B cell (primary cell): ENCODE data around the gene KIF18A. TPM values are rescaled to one million over a fixed set of nuclear protein-coding genes. Genes with fewer than 3 reads are reported as not detected.
"Not testable (repeated sequence)": the region's sequence is repeated elsewhere in the genome, so short reads cannot be mapped to it uniquely, and the experiment has no call there.

Experiments
- ATAC-seq: fragments of 200-7000 bp; cut with Tn5 transposase; one replicate; pipeline ENCODE4 v1.10.0; 2021; ENCODE audit warnings: low read depth, mild to moderate bottlenecking, moderate number of reproducible peaks, moderate library complexity
- CTCF ChIA-PET: fragments of 350-600 bp; sonication (Branson Sonifier 250); formaldehyde crosslinking; loops from one replicate; lab custom pipeline; 2021; ENCODE audit warnings: antibody characterized with exemption, inconsistent platforms; lab: Charles Lee
- POLR2A ChIA-PET: fragments of 350-600 bp; sonication (Branson Sonifier 250); formaldehyde crosslinking; loops from one replicate; lab custom pipeline; 2021; ENCODE audit warnings: antibody characterized with exemption; lab: Charles Lee
- DNase-seq: peaks from one replicate; pipeline ENCODE4 v3.0.0; 2013
- H2AFZ ChIP-seq: 2 replicates; pipeline ENCODE4 v1.6.1; 2012; ENCODE audit warnings: mild to moderate bottlenecking, low read depth, low read length; ENCODE audit not compliant: insufficient read depth, poor library complexity, severe bottlenecking
- H3K27ac ChIP-seq, 2 donors: 1 replicate in 1 of 2; 2 replicates in 1 of 2; pipeline ENCODE4 v1.5.1; 2012 to 2013; ENCODE audit warnings: low read length in 2 of 2, mild to moderate bottlenecking in 2 of 2, moderate library complexity in 1 of 2
- H3K27me3 ChIP-seq, 4 experiments: fragments of 200-600 bp in 1 of 4; sonication (generic) in 1 of 4; replicated peaks in 1 of 4; 1 replicate in 2 of 4; 2 replicates in 2 of 4; pipeline versions ENCODE4 v1.6.1 to v1.7.0; 2013 to 2016; ENCODE audit warnings: low read length in 3 of 4, mild to moderate bottlenecking in 2 of 4, mixed read lengths in 1 of 4, moderate library complexity in 1 of 4; ENCODE audit not compliant: insufficient read depth in 4 of 4, control insufficient read depth in 3 of 4; ENCODE audit errors: control extremely low read depth in 1 of 4
- H3K36me3 ChIP-seq, 2 experiments: replicated peaks in 1 of 2; 1 replicate in 1 of 2; 2 replicates in 1 of 2; pipeline versions ENCODE4 v1.6.1 to v1.7.1; 2013; ENCODE audit warnings: low read length in 1 of 2; ENCODE audit not compliant: insufficient read depth in 2 of 2, control insufficient read depth in 1 of 2; ENCODE audit errors: control extremely low read depth in 1 of 2, extremely low read depth in 1 of 2
- H3K4me1 ChIP-seq, 2 donors: fragments of 200-600 bp in 1 of 2; sonication (generic) in 1 of 2; 1 replicate in 1 of 2; 2 replicates in 1 of 2; pipeline versions ENCODE4 v1.5.1 to v1.6.1; 2013 to 2017; ENCODE audit warnings: low read length in 2 of 2; ENCODE audit not compliant: control insufficient read depth in 2 of 2, insufficient read depth in 2 of 2
- H3K4me2 ChIP-seq: replicated peaks from 2 replicates; pipeline ENCODE3; 2012; ENCODE audit warnings: mild to moderate bottlenecking, low read depth, low read length; ENCODE audit not compliant: poor library complexity, severe bottlenecking
- H3K4me3 ChIP-seq, 5 experiments: fragments of 200-600 bp in 1 of 5; sonication (generic) in 1 of 5; 1 replicate in 3 of 5; 2 replicates in 2 of 5; pipeline versions ENCODE4 v1.5.1 to v1.7.0; 2011 to 2016; ENCODE audit warnings: low read length in 4 of 5, mild to moderate bottlenecking in 4 of 5, low read depth in 2 of 5, control low read depth in 1 of 5, moderate library complexity in 1 of 5; ENCODE audit not compliant: insufficient read depth in 1 of 5; ENCODE audit errors: control extremely low read depth in 1 of 5, extremely low read depth in 1 of 5
- H3K79me2 ChIP-seq: fragments of 200-600 bp; sonication (generic); one replicate; pipeline ENCODE4 v1.6.0; 2016; ENCODE audit warnings: low read length; ENCODE audit not compliant: control insufficient read depth, insufficient read depth
- H3K9ac ChIP-seq: fragments of 200-600 bp; sonication (generic); 2 replicates; pipeline ENCODE4 v1.6.1; 2017; ENCODE audit warnings: mild to moderate bottlenecking, low read length, moderate library complexity
- H3K9me3 ChIP-seq, 3 donors: one replicate each; pipeline versions ENCODE4 v1.6.1 to v1.7.1; 2013; ENCODE audit warnings: low read length in 2 of 3; ENCODE audit not compliant: control insufficient read depth in 2 of 3, insufficient read depth in 1 of 3; ENCODE audit errors: control extremely low read depth in 1 of 3
- H4K20me1 ChIP-seq: 2 replicates; pipeline ENCODE4 v1.6.0; 2012; ENCODE audit warnings: mild to moderate bottlenecking, low read length; ENCODE audit not compliant: insufficient read depth, control insufficient read depth, poor library complexity, severe bottlenecking
- H3K27ac Mint-ChIP-seq: one replicate; pipeline ENCODE4 v1.8.0; 2021; ENCODE audit warnings: mixed read lengths
- H3K27me3 Mint-ChIP-seq: one replicate; pipeline ENCODE4 v1.8.0; 2021; ENCODE audit warnings: mixed read lengths
- H3K4me1 Mint-ChIP-seq: one replicate; pipeline ENCODE4 v1.8.0; 2021; ENCODE audit warnings: mixed read lengths
- H3K4me3 Mint-ChIP-seq: one replicate; pipeline ENCODE4 v1.8.0; 2021; ENCODE audit warnings: mixed read lengths
- H3K9me3 Mint-ChIP-seq: one replicate; pipeline ENCODE4 v1.8.0; 2022; ENCODE audit warnings: mixed read lengths; ENCODE audit not compliant: insufficient read depth
- EZH2 ChIP-seq: IDR thresholded peaks from 2 replicates; pipeline ENCODE4 v1.6.1; 2012; ENCODE audit warnings: borderline replicate concordance, low read depth, mild to moderate bottlenecking, moderate library complexity, low read length; ENCODE audit not compliant: insufficient read depth, poor library complexity, severe bottlenecking
- WGBS: methylation state at CpG from one replicate; pipeline ENCODE4 v1.1.5; 2013; ENCODE audit warnings: missing lambda C conversion rate; ENCODE audit not compliant: insufficient coverage; 5-methylcytosine and 5-hydroxymethylcytosine counted together
- intact Hi-C: fragments of 100-400 bp; cut with micrococcal nuclease; formaldehyde crosslinking; loops from one replicate; pipeline ENCODE4 v1.10.0; 2022
- polyA plus RNA-seq: library from polyadenylated mRNA; depleted of rRNA; stranded (reverse); fragments of >200 nt; gene quantifications from 2 replicates; pipeline ENCODE4 v1.2.3, GENCODE V29; 2012
- total RNA-seq, 2 donors: library from RNA; stranded (reverse); fragments of 120-200 nt in 1 of 2; gene quantifications; 1 replicate in 1 of 2; 2 replicates in 1 of 2; pipeline versions ENCODE4 v1.2.3 to v1.2.4, GENCODE V29; 2013 to 2022
- TF ChIP-seq, protein P1 (sequence below): fragments of 200-600 bp; IDR thresholded peaks from one replicate; pipeline ENCODE4 v1.8.0; 2022; ENCODE audit warnings: antibody characterized with exemption, mild to moderate bottlenecking

The KIF18A gene
- total and polyA plus RNA-seq, 2 donors (not counting 1 experiment from before 2014, with no cell fraction given): 0.84 to 4.1 TPM

DNA sequence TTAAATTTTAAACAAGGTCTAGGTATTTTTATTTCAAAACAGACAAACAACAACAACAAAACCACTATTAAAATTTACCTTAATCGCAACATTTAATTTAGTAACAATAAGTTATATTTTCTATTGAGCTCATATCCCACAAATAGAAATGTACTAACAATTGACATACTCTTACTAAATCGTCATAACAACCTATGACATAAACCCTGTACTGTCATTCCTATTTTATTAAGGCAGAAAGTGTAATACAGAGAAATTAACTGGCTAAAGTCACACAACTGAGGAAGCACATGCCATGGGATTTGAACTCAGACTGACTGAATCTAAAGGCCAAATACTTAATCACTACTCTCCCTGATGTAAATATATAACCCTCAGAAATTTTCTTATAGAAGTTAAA is 3.0 kb downstream of the KIF18A start:
- H3K4me2 ChIP-seq: no peak overlapping the region
- no peaks in the 10 kb centered on the region for H3K36me3 ChIP-seq
- POLR2A ChIA-PET: no interaction called here
- ATAC-seq (no peak), DNase-seq (no peak)
- H3K4me3 ChIP-seq: no peak overlapping the region
- no CpG with 5 or more reads among the region's 2 CpGs for WGBS
- intact Hi-C loops: no loop called here
- no peaks in the 10 kb centered on the region for H3K9me3 ChIP-seq
- Mint-ChIP-seq H3K4me1 (peaks cover 29% of the 10 kb centered on the region), H3K27me3 (no peaks in the 10 kb centered on the region), H3K4me3 (no peak overlapping the region), H3K9me3 (no peaks in the 10 kb centered on the region), H3K27ac (no peak overlapping the region)
- CTCF ChIA-PET: no interaction called here
- H3K9ac ChIP-seq: no peak overlapping the region
- no peaks in the 10 kb centered on the region for H4K20me1 ChIP-seq
- no peak for TF ChIP-seq EZH2
- TF ChIP-seq, protein P1, sequence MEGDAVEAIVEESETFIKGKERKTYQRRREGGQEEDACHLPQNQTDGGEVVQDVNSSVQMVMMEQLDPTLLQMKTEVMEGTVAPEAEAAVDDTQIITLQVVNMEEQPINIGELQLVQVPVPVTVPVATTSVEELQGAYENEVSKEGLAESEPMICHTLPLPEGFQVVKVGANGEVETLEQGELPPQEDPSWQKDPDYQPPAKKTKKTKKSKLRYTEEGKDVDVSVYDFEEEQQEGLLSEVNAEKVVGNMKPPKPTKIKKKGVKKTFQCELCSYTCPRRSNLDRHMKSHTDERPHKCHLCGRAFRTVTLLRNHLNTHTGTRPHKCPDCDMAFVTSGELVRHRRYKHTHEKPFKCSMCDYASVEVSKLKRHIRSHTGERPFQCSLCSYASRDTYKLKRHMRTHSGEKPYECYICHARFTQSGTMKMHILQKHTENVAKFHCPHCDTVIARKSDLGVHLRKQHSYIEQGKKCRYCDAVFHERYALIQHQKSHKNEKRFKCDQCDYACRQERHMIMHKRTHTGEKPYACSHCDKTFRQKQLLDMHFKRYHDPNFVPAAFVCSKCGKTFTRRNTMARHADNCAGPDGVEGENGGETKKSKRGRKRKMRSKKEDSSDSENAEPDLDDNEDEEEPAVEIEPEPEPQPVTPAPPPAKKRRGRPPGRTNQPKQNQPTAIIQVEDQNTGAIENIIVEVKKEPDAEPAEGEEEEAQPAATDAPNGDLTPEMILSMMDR: no peak
- H3K27me3 ChIP-seq: no peaks in the 10 kb centered on the region
- H3K27ac ChIP-seq: no peak overlapping the region
- H3K4me1 ChIP-seq: peaks cover 19 to 22% of the 10 kb centered on the region in 2 donors
- H2AFZ ChIP-seq: no peak overlapping the region
- peaks cover 48% of the 10 kb centered on the region for H3K79me2 ChIP-seq

DNA sequence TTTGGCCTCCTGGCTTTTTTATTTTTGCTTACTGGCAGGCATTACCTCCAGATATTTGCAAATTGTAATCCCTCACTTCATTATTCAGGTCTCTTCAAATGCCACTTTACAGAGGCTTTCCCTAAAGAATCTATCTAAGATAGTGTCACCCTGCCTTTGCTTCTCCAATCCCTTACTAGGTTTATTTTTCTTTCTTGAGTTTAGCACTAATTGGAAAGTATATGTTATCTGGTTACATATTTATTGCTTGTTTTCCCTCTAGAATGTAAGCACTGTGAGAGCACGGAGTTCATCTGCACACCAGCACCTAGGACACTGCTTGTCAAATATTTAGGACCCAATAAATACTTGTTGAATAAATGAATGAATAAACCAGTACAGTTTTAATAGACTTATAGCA is 3.5 kb downstream of the KIF18A start:
- H3K4me3 Mint-ChIP-seq: no peak overlapping the region
- Histone ChIP-seq H3K4me1 (peaks cover 16 to 17% of the 10 kb centered on the region in 2 donors), H4K20me1 (no peaks in the 10 kb centered on the region), H3K9me3 (no peaks in the 10 kb centered on the region), H2AFZ (no peak overlapping the region), H3K9ac (no peak overlapping the region), H3K4me2 (no peak overlapping the region), H3K36me3 (no peaks in the 10 kb centered on the region), H3K27ac (no peak overlapping the region), H3K79me2 (peaks cover 43% of the 10 kb centered on the region), H3K4me3 (no peak overlapping the region), H3K27me3 (no peaks in the 10 kb centered on the region)
- H3K27ac Mint-ChIP-seq: no peak overlapping the region
- WGBS: no CpG with 5 or more reads among the region's 1 CpG
- TF ChIP-seq, protein P1: no peak
- no peak for TF ChIP-seq EZH2
- DNase-seq (no peak), ATAC-seq (no peak)
- no peaks in the 10 kb centered on the region for H3K27me3 Mint-ChIP-seq
- H3K9me3 Mint-ChIP-seq: no peaks in the 10 kb centered on the region
- POLR2A ChIA-PET: no interaction called here
- H3K4me1 Mint-ChIP-seq: peaks cover 24% of the 10 kb centered on the region
- CTCF ChIA-PET: no interaction called here
- intact Hi-C loops: no loop called here

DNA sequence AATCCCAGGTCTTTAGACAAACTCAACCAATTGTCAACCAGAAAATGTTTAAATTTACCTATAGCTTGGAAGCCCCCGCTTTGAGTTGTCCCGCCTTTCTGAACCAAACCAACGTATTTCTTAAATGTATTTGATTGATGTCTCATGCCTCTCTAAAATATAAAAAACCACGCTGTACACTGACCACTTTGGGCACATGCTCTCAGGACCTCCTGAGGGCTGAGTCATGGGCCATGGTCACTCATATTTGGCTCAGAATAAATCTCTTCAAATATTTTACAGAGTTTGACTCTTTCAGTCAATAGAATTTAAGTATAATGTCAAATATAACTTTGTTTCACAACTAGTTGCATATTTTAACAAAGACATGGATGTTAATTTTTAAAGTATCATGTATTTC is 5.7 kb downstream of the KIF18A start:
- H3K9ac ChIP-seq, H3K4me1 ChIP-seq, ATAC-seq, H3K4me3 ChIP-seq, H3K4me1 Mint-ChIP-seq, H3K27me3 ChIP-seq, DNase-seq, H3K4me3 Mint-ChIP-seq, H3K9me3 Mint-ChIP-seq, H4K20me1 ChIP-seq, CTCF ChIA-PET, H2AFZ ChIP-seq, intact Hi-C loops, H3K27ac Mint-ChIP-seq, POLR2A ChIA-PET, H3K36me3 ChIP-seq, H3K27me3 Mint-ChIP-seq, H3K9me3 ChIP-seq, H3K27ac ChIP-seq, H3K4me2 ChIP-seq: not testable (repeated sequence)
- H3K79me2 ChIP-seq: peaks cover 48% of the 10 kb centered on the region
- WGBS: no CpG with 5 or more reads among the region's 4 CpGs
